GDM1 (cell line): ENCODE results near the gene RAET1E.
"Not testable (repeated sequence)": the region's sequence is repeated elsewhere in the genome, so short reads cannot be mapped to it uniquely, and the experiment has no call there.

ENCODE experiments used
- DNase-seq: peaks from one replicate; lab custom pipeline; 2025; lab: John Stamatoyannopoulos, UW

The RAET1E gene

DNA sequence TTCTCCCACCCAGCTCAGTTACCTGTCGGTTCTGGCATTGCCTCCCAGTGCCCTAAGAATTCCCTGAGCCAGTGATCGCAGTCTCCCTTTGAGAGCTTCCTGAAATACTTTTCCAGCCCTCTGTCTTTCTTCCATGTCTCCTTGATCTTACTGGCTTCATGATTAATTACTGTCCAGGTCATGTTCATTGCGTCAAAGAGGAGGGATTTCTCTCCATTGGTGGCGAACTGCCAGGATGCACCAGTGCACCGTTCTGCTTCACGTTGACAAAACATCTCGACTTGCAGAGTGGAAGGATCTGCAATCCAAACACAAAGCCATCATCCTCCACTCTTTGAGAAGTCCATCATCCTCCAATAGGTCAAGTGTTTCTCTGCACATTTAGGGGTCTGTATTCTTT is 8.6 kb downstream of the RAET1E start:
- no peak for DNase-seq

DNA sequence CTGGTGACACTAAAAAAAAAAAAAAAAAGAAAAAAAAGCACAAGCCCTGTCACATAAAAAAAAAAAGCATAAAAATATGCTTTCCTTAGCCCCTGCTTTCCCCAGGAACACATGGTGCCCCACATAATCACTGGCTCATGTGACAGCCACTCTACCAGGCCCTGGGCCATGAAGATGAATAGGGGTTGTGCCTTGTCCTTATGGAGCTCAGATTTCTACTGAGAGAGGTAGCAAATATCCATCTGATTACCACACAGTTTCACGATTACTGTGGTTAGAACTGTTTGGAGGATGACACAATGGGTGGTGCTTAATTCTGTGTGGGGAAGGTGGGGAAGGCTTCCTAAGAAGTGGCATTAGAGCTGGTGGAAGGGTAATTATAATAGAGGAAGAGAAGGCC is 9.3 kb downstream of the RAET1E start:
- DNase-seq, result no peak

DNA sequence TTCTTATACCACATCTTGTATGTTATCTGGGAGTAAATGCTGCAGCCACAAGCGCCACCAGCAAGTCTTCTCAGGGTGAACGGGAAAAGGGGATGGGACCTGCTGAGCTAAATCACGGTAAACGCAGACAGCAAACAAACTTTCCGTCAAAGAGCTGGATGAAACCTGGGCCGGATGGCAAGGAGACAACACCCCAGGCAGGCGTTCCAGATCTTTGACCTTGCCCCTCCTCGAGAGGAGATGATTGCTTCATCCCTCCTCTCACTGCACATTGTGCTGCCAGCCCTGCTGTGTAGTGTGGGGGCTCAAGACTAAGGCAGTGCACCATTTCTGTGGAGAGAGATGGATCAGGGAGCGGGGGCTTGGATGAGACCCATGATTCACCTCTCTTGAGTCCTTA is 9.8 kb downstream of the RAET1E start:
- no peak for DNase-seq

- DNase-seq, result no peak
These were observed 10.6 kb downstream of the RAET1E start for GRCh38 chr6:149887343-149887742.

DNA sequence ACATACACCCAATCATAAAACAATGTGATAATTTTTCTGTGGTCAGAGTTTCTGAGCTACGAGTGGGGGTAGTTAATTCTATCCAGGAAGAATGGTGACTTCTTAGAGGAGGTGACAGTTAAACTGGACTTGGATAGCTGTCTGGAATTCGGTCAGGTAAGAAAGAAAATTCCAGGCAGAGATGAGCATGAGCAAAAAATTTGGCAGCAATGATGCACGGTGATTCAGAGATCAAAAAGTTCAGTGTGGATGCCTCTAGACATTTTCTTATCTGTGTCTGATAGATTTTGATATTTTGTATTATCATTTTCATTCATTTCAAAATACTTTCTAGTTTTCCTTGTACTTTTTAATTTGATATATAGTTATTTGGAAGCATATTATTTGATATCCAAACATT is 12.0 kb downstream of the RAET1E start:
- no peak for DNase-seq

DNA sequence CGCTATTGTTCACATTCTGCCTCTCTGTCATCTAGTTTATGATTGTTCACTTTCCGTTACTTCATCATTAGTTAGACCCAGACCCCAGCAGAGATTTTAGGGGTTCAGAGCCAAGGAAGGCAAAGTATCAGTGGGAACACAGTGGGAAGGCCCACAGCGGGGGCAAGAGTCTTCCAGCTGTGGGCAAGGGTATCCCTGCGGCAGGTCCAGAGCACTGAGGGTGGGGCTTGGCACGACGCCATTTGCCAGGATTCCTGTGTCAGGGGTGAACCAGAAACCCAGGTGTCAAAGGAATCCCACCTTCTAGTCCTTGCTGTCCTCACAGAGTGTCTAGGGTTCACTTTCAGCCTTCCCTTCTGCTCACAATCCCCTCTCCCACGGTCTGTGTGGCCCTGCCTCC is 13.3 kb downstream of the RAET1E start:
- no peak for DNase-seq

DNA sequence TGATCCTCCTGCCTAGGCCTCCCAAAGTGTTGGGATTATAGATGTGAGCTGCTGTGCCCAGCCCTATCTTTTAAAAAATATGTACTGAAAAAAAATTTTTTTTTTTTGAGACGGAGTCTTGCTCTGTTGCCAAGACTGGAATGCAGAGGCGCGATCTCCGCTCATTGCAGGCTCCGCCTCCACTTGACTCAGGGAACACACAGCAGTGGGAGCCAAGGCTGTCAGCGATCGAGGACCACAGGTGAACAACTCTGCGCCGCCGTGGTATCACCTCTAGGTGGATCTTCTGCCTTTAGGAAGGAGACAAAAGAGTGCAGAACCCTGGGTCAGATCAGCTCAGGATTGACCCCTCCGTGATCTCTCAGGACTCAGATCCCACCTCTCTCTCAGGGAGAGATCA is 13.7 kb downstream of the RAET1E start:
- no peak for DNase-seq

DNA sequence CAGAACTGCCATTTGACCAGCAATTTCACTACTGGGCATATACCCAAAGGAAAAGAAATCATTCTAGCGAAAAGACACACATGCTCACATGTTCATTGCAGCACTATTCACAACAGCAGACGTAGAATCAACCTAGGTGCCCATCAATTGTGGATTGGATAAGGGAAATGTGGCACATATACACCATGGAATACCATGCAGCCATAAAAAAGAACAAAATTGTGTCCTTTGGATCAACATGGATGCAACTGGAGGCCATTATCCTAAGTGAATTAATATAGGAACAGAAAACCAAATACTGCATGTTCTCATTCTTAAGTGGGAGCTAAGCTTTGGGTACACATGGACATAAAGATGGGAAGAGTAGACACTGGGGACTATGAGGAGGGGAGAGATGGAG is 16.1 kb downstream of the RAET1E start:
- DNase-seq, result no peak

- DNase-seq, result no peak
These were observed 16.7 kb downstream of the RAET1E start for GRCh38 chr6:149881066-149881766.

- no peak for DNase-seq
These were observed 20.3 kb downstream of the RAET1E start for GRCh38 chr6:149877659-149878058.

DNA sequence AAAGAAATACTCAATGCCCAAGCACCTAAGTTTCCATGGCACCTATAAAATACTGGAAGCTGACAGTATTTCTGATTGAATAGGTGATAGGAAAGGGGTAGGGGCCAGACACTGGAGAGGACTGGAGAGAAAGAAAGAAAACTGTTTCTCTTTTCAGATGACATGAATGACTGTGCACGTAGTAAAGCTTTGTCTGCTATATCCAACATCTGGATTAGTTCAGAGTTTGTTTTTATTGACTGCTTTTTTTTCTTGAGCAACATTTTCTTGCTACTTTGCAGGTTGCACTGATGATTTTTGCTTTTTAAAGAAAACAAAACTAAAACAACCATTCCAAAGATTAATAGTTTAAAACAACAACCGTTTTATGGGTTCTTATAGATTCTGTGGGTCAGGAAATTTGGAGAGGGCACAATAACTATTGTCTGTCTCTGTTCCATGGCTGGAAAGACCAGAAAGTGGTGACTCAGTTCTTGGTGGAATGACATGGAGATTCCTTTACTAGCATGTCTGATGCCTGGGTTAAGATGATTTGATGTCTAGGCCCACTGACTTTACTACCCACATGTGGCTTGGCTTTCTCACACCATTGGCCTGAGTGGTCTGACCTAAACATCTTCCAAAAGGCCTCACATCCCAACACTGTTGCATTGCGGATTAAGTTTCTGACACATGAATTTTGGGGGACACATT is 21.5 kb downstream of the RAET1E start:
- no peak for DNase-seq

- DNase-seq, result no peak
These were observed 25.7 kb downstream of the RAET1E start for GRCh38 chr6:149872233-149872632.

DNA sequence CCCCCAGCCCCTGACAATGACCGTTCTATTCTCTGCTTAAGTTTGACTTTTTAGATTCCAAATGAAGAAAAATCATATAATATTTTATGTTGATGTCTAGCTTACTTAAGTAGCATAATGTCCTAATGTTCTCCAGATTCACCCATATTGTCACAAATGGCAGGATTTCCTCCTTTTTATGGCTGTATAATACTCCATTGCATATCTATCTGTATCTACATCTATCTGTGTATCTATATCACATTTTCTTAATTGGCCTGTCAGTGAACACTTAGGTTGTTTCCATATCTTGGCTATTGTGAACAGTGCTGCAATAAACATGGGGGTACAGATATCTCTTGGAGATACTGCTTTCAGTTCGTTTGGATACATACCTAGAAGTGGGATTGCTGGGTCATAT is 26.7 kb downstream of the RAET1E start:
- no peak for DNase-seq

DNA sequence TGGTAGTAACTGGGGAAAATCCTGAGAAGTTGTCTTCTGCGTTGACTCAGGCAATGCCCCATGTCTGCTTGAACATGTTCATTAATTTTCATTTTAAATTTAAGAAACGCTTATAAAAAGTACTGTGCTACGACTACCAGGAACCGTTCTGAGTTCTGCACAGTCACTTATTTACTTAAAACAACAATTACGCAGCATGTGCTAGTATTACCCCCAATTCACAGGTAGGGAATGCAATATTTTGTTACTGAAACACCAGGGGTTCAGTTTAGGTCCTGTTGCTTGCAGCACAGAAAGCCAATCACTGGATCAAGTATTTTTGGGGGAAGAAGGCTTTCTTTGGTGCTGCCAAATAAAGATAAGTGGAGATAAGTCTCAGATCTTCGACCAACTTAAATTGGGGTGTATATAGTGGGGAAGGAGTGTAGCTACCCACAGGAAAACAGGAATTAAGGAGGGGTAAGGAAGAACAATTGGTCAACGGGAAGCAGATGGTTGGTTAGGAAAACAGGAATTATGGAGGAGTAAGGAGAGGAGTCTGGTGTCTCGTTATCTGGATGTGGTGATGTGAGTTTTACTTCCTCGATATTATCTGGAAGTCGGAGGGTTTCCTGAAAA is 28.5 kb downstream of the RAET1E start:
- DNase-seq, result no peak

DNA sequence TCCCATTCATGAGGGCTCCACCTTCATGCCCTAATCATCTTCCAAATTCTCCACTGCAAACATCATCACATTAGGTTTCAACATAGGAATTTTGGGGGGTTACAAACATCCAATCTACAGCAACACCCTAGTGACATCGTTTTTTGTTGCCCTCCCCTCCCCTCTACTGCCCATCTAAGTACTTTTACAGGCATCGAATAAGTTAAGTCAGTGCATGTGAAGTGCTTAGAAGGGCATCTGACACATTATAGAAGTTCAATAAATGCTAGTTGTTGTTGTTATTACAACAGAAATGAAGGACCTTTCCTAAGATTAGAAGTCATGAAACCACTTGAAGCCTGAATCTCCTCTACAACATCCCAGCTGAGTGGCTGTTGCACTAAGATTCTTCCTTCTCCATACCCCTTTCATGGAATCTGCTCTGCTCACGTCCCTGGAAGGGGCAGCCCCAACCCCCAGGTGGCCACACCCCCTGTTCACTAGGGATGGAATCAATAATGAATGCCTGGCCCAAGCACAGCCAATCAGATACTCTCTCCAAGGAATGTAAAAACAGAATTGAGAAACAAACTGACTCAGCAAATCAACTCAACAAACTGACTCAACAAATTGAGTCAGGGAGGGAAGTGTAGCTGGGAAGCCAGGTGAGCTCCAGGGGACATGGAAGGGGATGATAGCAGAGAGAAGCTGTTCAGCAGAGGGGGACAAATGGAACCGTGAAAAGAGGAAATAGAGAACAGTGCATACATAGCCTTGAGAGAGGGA is 29.9 kb downstream of the RAET1E start:
- no peak for DNase-seq

GRCh38 chr6:149864578-149865535 is 33.1 kb downstream of the RAET1E start:
- peak; percentile 17 for DNase-seq

DNA sequence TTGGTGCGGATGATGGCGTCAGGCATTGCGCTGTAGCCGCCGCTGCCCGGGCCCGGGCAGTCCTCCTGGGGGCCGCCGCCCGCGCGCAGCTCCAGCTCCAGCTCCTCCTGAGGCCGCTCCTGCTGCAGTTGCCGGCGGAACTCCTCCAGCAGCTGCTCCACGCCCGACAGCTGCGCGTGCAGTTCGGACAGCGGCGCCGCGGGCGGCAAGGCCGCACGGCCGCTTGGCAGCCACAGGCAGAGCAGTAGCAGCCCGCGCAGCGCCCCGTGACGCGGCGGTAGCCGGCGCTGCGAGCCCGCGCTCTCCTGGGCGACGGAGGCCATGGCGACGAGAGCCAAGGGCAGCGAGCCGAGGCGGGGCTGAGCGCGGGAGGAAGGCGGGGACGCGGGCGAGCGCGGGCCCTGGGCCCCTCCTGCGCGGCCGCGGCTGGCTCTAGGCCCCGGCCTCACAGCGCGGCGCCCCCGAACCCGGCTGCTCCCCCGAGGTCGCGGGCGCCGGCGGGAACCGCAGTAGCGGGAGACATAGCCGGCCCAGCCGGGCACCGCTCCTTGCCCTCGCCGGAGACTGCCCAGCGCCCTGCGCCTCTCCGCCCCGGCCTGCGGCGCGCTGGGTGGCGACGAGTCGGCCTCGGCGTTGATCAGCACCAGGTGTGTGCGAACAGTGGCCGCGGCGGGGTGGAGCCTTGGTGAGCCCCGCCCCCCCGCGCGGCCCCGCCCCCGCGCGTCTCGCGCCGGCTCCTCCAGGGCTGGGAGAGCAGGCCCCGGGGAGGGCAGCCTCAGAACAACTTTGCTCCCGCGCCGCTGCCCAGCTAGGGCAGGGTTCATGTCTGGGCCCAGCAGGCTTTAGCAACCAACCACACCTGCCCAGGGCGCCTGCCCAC is 34.0 kb downstream of the RAET1E start, which contains the start of gene LRP11:
LRP11 (minus strand) TSS at position 662 of the 880 bp plus-strand sequence; CDS start at position 323, 339 bp downstream.
- DNase-seq, result peak; percentile 46

DNA sequence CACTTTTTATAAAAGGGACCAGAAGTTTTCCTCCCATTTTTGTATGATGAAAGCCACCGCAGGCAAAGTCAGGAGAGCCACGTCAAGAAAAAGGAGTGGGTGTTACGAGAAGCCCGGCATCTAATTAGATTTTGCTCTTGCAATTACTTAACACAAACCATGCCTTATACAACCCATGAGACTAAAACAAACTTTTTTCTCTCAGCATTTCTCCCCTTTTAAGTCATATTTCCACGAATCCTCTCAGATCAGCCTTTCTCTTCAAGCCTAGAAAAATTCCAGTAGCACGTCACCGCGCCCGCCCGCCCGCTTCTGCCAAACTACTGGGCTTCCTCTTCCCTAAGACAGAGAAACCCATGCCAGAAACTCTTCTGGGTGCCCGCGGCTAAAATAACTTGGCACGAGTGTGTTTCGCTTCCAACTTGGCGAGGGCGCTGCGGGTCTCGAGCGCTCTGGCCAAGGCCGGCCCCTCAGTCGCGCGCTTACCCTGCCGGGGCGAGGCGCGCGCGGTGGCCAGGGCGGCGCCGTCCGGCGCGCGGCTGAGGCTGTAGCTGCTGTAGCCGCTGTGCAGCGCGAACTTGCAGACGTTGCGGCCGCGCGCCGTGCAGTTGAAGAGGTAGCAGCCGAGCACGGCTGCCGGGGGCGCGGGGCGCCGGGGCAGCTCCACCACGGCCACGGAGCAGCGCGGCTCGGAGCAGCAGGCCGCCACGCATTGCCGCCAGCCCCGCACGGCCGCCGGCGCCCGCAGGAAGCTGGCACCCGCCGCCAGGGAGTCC is 34.8 kb downstream of the RAET1E start:
- no peak for DNase-seq

- DNase-seq, result not testable (repeated sequence)
These were observed 35.5 kb downstream of the RAET1E start for GRCh38 chr6:149862424-149862738.
